ENCODE measurements around the gene TAS1R3.

The TAS1R3 gene

GRCh38 chr1:1358433-1359271 lies 27.6 kb downstream of the TAS1R3 start, which contains the start of gene MXRA8:
Gene MXRA8, minus strand, starts transcription at chr1:1358555. Its CDS starts 51 bp downstream, at chr1:1358504.
- DNase-seq (ENCODE audit: low read depth), result no peak
- TF ChIP-seq CTCF (conservative IDR thresholded peaks at IDR 0.05; ENCODE audit: low read depth, low read length), result no peak
- peak within 1 kb of the TSS; percentile 68 for H3K4me3 ChIP-seq (ENCODE audit: low read length)

- no peak for DNase-seq (ENCODE audit: low read depth)
- no peak overlapping the region for H3K4me3 ChIP-seq (ENCODE audit: low read length)
- TF ChIP-seq CTCF (conservative IDR thresholded peaks at IDR 0.05; ENCODE audit: low read depth, low read length), result no peak
These were observed 28.2 kb downstream of the TAS1R3 start for GRCh38 chr1:1359308-1359663.

DNA sequence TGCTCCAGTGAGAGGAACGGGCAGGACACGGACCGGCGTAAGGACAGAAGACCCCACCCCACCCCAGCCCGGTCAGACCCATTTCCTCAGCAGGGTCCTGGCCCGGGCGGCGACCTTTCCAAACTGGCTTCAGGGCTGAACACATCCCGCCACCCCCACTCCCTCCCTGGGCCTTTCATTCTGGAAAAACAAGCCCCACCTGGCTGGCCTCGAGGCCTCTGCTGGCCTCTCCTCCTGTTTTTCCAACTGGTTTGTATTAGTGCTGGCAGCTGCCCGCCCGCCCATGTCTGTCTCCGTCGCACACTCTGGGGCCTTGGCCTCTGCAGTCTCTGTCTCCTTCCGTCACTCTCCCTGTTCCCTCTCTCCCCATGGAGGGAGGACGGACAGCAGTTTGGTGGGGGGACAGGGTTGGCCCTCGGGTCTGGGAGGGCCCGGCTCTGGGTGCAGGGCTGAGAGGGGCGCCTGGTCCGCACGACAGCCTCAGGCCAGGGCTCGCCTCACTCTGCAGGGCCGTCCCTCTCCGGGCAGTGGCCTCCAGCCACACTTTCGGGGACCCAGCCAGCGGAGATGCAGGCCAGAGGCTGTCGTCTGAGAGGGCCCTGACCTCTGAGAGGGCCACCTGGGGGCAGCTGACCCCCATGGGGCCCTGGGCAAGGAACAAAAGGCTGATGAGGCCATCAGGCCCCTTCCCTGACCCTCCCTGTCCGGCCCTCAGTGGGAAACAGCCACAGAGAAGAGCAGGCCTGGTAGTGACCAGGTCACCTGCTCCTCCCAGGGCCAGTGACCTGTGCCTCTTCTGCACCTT lies 28.8 kb downstream of the TAS1R3 start:
- H3K4me3 ChIP-seq (ENCODE audit: low read length), result no peak overlapping the region
- TF ChIP-seq CTCF (conservative IDR thresholded peaks at IDR 0.05; ENCODE audit: low read depth, low read length), result no peak
- DNase-seq (ENCODE audit: low read depth), result no peak

DNA sequence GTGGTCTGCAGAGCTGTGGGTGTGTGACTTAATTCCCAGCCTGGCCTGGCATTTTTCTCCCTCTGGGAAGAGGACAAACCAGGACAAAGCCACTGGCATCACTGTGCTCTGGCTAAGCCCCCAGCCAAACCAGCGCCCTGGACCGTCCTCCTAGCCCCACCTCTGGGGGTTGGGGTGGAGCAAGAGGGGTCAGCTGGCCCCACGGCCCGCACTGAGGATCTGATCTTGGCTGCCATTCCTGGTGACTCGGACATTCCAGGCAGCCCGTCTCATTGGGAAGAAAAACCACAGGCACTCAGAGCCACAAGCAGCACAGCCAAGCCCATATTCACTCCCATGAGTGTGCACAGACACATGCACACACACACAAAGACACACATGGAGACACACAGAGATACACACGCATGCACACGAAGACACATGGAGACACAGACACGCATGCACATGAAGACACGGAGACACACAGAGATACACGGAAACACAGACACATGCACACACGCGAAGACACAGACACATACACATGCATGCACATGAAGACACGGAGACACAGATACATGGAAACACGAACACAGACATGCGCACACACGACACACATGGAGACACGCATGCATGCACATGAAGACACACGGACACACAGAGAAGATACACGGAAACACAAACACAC lies 29.6 kb downstream of the TAS1R3 start:
- H3K4me3 ChIP-seq (ENCODE audit: low read length), result no peak overlapping the region
- no peak for TF ChIP-seq CTCF (conservative IDR thresholded peaks at IDR 0.05; ENCODE audit: low read depth, low read length)
- DNase-seq (ENCODE audit: low read depth), result peak; percentile 67

- no peak for DNase-seq (ENCODE audit: low read depth)
- TF ChIP-seq CTCF (conservative IDR thresholded peaks at IDR 0.05; ENCODE audit: low read depth, low read length), result no peak
- no peak overlapping the region for H3K4me3 ChIP-seq (ENCODE audit: low read length)
These were observed 30.3 kb downstream of the TAS1R3 start for GRCh38 chr1:1361233-1361981.

GRCh38 chr1:1361982-1362423 lies 30.9 kb downstream of the TAS1R3 start:
- DNase-seq (ENCODE audit: low read depth), result no peak
- H3K4me3 ChIP-seq (ENCODE audit: low read length), result no peak overlapping the region
- TF ChIP-seq CTCF (conservative IDR thresholded peaks at IDR 0.05; ENCODE audit: low read depth, low read length), result peak; percentile 4

Data from retinal pigment epithelial cell (primary cell).